ENCODE data around the gene MARCHF11. TPM values are rescaled to one million over a fixed set of nuclear protein-coding genes. Genes with fewer than 3 reads are reported as not detected.
A peak's percentile ranks its signal among the peaks of the same experiment; 100 is the strongest.

Gene MARCHF11
- total and polyA plus RNA-seq, 2 experiments from 2014 or later = not detected

GRCh38 chr5:16082982-16083381 lies 96.6 kb downstream of the MARCHF11 start:
- Histone ChIP-seq H3K4me1 (ENCODE audit: insufficient read depth) (no peaks in the 10 kb centered on the region), H3K4me3 (no peak overlapping the region), H3K36me3 (ENCODE audit: low read depth) (no peaks in the 10 kb centered on the region), H3K79me2 (ENCODE audit: insufficient read depth) (no peaks in the 10 kb centered on the region), H3K27ac (no peak overlapping the region), H3K9me3 (ENCODE audit: low read depth) (no peaks in the 10 kb centered on the region), H3K27me3 (replicated peaks; ENCODE audit: insufficient read depth) (no peaks in the 10 kb centered on the region), H3K9ac (no peak overlapping the region), H3F3A (ENCODE audit: insufficient read depth) (no peaks in the 10 kb centered on the region), H2AFZ (no peak overlapping the region), H3K4me2 (ENCODE audit: unreplicated experiment) (no peak overlapping the region), H4K20me1 (ENCODE audit: insufficient read depth) (no peaks in the 10 kb centered on the region), H3K9me2 (ENCODE audit: insufficient read depth) (no peaks in the 10 kb centered on the region)
- TF ChIP-seq EZH2 (IDR thresholded peaks at IDR 0.05; ENCODE audit: insufficient read depth, poor library complexity, severe bottlenecking) = no peak
- TF ChIP-seq EZH2phosphoT487 (IDR thresholded peaks at IDR 0.05; ENCODE audit: insufficient read depth, low read depth) = no peak
- DNase-seq = no peak
- WGBS, 2 experiments (ENCODE audit: low coverage in 1 of 2, low lambda C conversion rate in 2 of 2, missing lambda C conversion rate in 2 of 2) = 46 to 51% methylated on average over 4 of the region's 4 CpGs
- in situ Hi-C loops (cut with MboI) = no loop called here

GRCh38 chr5:16082053-16082452 lies 97.5 kb downstream of the MARCHF11 start:
- Histone ChIP-seq H3K27me3 (replicated peaks; ENCODE audit: insufficient read depth) (no peaks in the 10 kb centered on the region), H3K4me3 (no peak overlapping the region), H4K20me1 (ENCODE audit: insufficient read depth) (no peaks in the 10 kb centered on the region), H3K9ac (no peak overlapping the region), H3F3A (ENCODE audit: insufficient read depth) (no peaks in the 10 kb centered on the region), H3K4me2 (ENCODE audit: unreplicated experiment) (no peak overlapping the region), H3K9me2 (ENCODE audit: insufficient read depth) (no peaks in the 10 kb centered on the region), H3K27ac (no peak overlapping the region), H3K79me2 (ENCODE audit: insufficient read depth) (no peaks in the 10 kb centered on the region), H3K36me3 (ENCODE audit: low read depth) (no peaks in the 10 kb centered on the region), H3K4me1 (ENCODE audit: insufficient read depth) (no peaks in the 10 kb centered on the region), H3K9me3 (ENCODE audit: low read depth) (no peaks in the 10 kb centered on the region), H2AFZ (no peak overlapping the region)
- no peak for TF ChIP-seq EZH2 (IDR thresholded peaks at IDR 0.05; ENCODE audit: insufficient read depth, poor library complexity, severe bottlenecking)
- WGBS, 2 experiments (ENCODE audit: low coverage in 1 of 2, low lambda C conversion rate in 2 of 2, missing lambda C conversion rate in 2 of 2) = 21 to 28% methylated on average over 7 of the region's 7 CpGs
- in situ Hi-C loops (cut with MboI) = no loop called here
- peak; percentile 7 for DNase-seq

GRCh38 chr5:16081376-16081955 lies 98.1 kb downstream of the MARCHF11 start:
- Histone ChIP-seq H3K9me3 (ENCODE audit: low read depth) (no peaks in the 10 kb centered on the region), H3K79me2 (ENCODE audit: insufficient read depth) (no peaks in the 10 kb centered on the region)
- WGBS, 2 experiments (ENCODE audit: low coverage in 1 of 2, low lambda C conversion rate in 2 of 2, missing lambda C conversion rate in 2 of 2) = 80 to 82% methylated on average over 10 of the region's 10 CpGs

GRCh38 chr5:16076657-16077056 lies 102.9 kb downstream of the MARCHF11 start:
- Histone ChIP-seq H3K27ac (no peak overlapping the region), H4K20me1 (ENCODE audit: insufficient read depth) (no peaks in the 10 kb centered on the region), H3K27me3 (replicated peaks; ENCODE audit: insufficient read depth) (no peaks in the 10 kb centered on the region), H3K9me2 (ENCODE audit: insufficient read depth) (no peaks in the 10 kb centered on the region), H3F3A (ENCODE audit: insufficient read depth) (no peaks in the 10 kb centered on the region), H3K36me3 (ENCODE audit: low read depth) (no peaks in the 10 kb centered on the region), H3K9me3 (ENCODE audit: low read depth) (no peaks in the 10 kb centered on the region), H3K4me2 (ENCODE audit: unreplicated experiment) (no peak overlapping the region), H3K4me1 (ENCODE audit: insufficient read depth) (no peaks in the 10 kb centered on the region), H3K79me2 (ENCODE audit: insufficient read depth) (no peaks in the 10 kb centered on the region), H3K9ac (no peak overlapping the region), H3K4me3 (no peak overlapping the region), H2AFZ (no peak overlapping the region)
- no peak for DNase-seq
- in situ Hi-C loops (cut with MboI) = no loop called here
- 82 to 87% methylated on average over 7 of the region's 7 CpGs for WGBS, 2 experiments (ENCODE audit: low coverage in 1 of 2, low lambda C conversion rate in 2 of 2, missing lambda C conversion rate in 2 of 2)
- no peak for TF ChIP-seq EZH2phosphoT487 (IDR thresholded peaks at IDR 0.05; ENCODE audit: insufficient read depth, low read depth)
- no peak for TF ChIP-seq EZH2 (IDR thresholded peaks at IDR 0.05; ENCODE audit: insufficient read depth, poor library complexity, severe bottlenecking)

More at GRCh38 chr5:16081376-16081955, 98.1 kb downstream of the MARCHF11 start:
- no peaks in the 10 kb centered on the region for H3K36me3 ChIP-seq (ENCODE audit: low read depth)
- no peak overlapping the region for H3K4me2 ChIP-seq (ENCODE audit: unreplicated experiment)
- H3K4me1 ChIP-seq (ENCODE audit: insufficient read depth) = no peaks in the 10 kb centered on the region
- no peak overlapping the region for H3K4me3 ChIP-seq
- no peaks in the 10 kb centered on the region for H4K20me1 ChIP-seq (ENCODE audit: insufficient read depth)
- no peak for DNase-seq
- no peak overlapping the region for H2AFZ ChIP-seq
- H3K27ac ChIP-seq = no peak overlapping the region
- H3K27me3 ChIP-seq (replicated peaks; ENCODE audit: insufficient read depth) = no peaks in the 10 kb centered on the region
- H3K9ac ChIP-seq = no peak overlapping the region
- in situ Hi-C loops (cut with MboI) = no loop called here
- no peaks in the 10 kb centered on the region for H3F3A ChIP-seq (ENCODE audit: insufficient read depth)
- no peak for TF ChIP-seq EZH2phosphoT487 (IDR thresholded peaks at IDR 0.05; ENCODE audit: insufficient read depth, low read depth)
- no peak for TF ChIP-seq EZH2 (IDR thresholded peaks at IDR 0.05; ENCODE audit: insufficient read depth, poor library complexity, severe bottlenecking)
- no peaks in the 10 kb centered on the region for H3K9me2 ChIP-seq (ENCODE audit: insufficient read depth)

GRCh38 chr5:16074358-16074757 lies 105.2 kb downstream of the MARCHF11 start:
- no peaks in the 10 kb centered on the region for H3F3A ChIP-seq (ENCODE audit: insufficient read depth)
- no peaks in the 10 kb centered on the region for H3K27me3 ChIP-seq (replicated peaks; ENCODE audit: insufficient read depth)
- in situ Hi-C loops (cut with MboI) = no loop called here
- H3K9ac ChIP-seq = no peak overlapping the region
- H2AFZ ChIP-seq = no peak overlapping the region
- TF ChIP-seq EZH2phosphoT487 (IDR thresholded peaks at IDR 0.05; ENCODE audit: insufficient read depth, low read depth) (no peak), EZH2 (IDR thresholded peaks at IDR 0.05; ENCODE audit: insufficient read depth, poor library complexity, severe bottlenecking) (no peak)
- no peaks in the 10 kb centered on the region for H3K36me3 ChIP-seq (ENCODE audit: low read depth)
- H3K4me1 ChIP-seq (ENCODE audit: insufficient read depth) = no peaks in the 10 kb centered on the region
- H4K20me1 ChIP-seq (ENCODE audit: insufficient read depth) = no peaks in the 10 kb centered on the region
- H3K9me2 ChIP-seq (ENCODE audit: insufficient read depth) = no peaks in the 10 kb centered on the region
- no peak for DNase-seq
- no peak overlapping the region for H3K27ac ChIP-seq
- no peaks in the 10 kb centered on the region for H3K79me2 ChIP-seq (ENCODE audit: insufficient read depth)
- no peaks in the 10 kb centered on the region for H3K9me3 ChIP-seq (ENCODE audit: low read depth)
- no peak overlapping the region for H3K4me3 ChIP-seq
- no peak overlapping the region for H3K4me2 ChIP-seq (ENCODE audit: unreplicated experiment)
- 29 to 34% methylated on average over 4 of the region's 4 CpGs for WGBS, 2 experiments (ENCODE audit: low coverage in 1 of 2, low lambda C conversion rate in 2 of 2, missing lambda C conversion rate in 2 of 2)

Measured in GM23248 (cell line).